PC-9 (cell line): ENCODE data around the gene PTPRF.

ENCODE experiments used
- CTCF ChIP-seq: fragments of 200-600 bp; sonication (generic); conservative IDR thresholded peaks from 2 replicates; pipeline ENCODE4 v1.6.1; 2017; ENCODE audit warnings: mixed run types, antibody characterized with exemption, mild to moderate bottlenecking, moderate library complexity
- EZH2 ChIP-seq: fragments of 200-600 bp; sonication (generic); IDR thresholded peaks from 2 replicates; pipeline ENCODE4 v1.8.0; 2017; ENCODE audit warnings: antibody characterized with exemption, low read depth

GRCh38 chr1:43539726-43540434 lies 9.2 kb downstream of the PTPRF start:
- no peak for TF ChIP-seq CTCF
- no peak for TF ChIP-seq EZH2
